Measurements from ENCODE around the gene NDUFV1.
"Not testable (repeated sequence)": the region's sequence is repeated elsewhere in the genome, so short reads cannot be mapped to it uniquely, and the experiment has no call there.

Gene NDUFV1

DNA sequence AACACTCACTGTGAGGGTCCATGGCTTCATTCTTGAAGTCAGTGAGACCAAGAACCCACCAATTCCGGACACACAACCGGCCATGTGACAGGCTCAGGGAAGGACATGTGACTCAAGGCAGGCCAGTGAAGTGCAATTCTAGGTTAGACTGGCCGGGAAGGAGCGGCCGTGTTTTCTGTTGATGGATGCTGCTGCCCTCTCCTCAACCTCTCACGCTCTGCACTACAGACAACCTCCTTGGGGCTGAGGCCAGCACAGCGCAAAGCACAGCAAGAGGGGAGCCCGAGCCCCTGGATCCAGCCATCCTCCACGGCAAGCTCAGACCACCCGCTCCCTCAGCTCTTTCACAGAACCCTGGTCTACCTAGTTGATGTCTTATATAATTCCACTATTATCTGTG is 20.2 kb downstream of the NDUFV1 start:
- H3K4me3 ChIP-seq (ENCODE audit: low read depth, low read length), result no peak overlapping the region

DNA sequence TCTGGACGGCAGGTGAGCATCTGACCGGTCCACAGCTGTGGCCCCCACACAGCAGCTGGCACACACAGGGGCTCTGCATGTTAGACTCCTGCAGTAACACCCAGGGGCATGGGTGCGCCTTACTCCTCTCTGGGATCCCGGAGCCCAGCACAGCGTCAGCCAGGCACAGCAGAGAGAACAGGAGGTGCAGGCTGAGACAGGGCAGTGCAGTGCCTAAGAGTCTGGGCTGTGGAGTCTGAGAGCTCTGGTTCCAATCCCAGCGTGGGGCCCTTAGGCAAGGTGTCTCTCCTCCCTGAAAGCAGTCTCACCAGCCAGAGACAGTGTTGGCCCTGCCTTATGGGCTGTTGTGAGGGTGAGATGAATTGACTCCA is 20.7 kb downstream of the NDUFV1 start:
- no peak overlapping the region for H3K4me3 ChIP-seq (ENCODE audit: low read depth, low read length)

DNA sequence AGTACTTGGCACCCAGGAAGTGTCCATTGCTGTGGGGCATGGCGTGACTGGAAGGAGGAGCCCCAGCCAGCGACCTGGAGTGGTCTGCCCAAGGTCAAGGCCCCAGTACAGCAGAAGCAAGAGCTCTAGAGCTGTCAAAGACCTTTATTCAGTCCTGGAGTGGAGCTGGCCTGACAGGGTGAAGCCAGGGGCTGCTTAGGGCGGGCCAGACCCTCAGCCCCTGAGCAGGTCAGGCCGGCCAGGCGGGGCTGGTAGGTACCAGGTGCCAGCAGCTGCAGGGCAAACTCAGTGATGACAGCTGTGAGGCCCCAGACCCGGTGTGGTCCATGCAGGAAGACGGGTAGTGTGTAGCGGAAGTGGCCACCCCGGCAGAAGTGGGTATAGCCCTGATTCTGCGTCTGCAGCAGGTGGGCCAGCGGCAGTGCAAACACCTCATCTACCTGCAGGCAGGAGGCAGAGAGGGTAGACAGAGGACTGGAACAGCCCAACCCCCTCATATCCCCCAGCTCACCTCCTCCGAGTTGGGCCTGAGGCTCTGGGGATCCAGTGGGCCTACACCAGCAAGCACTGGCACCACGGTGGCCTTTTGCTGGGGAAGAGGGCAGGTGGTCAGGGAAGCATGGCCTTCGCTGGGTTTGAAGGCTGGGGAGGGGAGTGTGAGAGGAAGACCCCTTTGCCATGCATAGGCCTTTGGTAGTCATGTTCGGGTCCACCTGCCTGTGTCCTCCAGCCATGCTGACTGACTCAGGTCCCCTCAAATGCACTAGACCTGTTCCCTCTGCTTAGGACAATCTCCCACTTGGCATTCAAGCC is 21.3 kb downstream of the NDUFV1 start:
- H3K4me3 ChIP-seq (ENCODE audit: low read depth, low read length), result no peak overlapping the region

DNA sequence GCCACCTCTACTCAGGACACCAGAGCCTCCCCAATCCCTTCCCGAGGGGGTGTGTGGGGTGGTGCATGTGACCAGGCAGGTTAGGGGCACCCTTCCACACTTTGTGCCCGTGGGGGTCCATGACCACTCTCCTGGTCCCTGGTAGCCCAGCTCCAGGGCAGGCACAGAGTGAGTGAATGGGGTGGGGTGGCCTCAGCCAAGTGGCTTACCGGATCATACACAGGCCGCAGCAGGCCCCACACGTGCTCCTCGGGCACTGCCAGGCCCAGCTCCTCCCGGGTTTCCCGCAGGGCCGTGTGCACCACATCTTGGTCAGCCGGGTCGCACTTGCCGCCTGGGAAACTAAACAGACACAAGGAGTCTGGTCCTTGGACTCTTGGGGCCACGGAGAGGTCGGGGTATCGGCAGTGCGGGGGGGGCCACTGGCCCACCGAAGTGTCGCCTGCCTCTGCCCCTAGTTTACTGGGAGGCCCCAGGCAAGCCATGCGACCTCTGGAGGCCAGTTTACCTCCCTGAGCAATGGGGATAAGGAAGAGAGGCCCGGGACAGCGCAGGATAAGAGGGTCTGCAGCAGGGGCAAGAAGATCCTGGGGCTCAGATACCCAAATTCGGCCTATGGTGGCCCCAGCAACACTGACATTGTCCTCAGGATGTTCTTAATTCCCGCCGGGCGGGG is 22.1 kb downstream of the NDUFV1 start:
- peak overlapping the region; percentile 45 for H3K4me3 ChIP-seq (ENCODE audit: low read depth, low read length)

DNA sequence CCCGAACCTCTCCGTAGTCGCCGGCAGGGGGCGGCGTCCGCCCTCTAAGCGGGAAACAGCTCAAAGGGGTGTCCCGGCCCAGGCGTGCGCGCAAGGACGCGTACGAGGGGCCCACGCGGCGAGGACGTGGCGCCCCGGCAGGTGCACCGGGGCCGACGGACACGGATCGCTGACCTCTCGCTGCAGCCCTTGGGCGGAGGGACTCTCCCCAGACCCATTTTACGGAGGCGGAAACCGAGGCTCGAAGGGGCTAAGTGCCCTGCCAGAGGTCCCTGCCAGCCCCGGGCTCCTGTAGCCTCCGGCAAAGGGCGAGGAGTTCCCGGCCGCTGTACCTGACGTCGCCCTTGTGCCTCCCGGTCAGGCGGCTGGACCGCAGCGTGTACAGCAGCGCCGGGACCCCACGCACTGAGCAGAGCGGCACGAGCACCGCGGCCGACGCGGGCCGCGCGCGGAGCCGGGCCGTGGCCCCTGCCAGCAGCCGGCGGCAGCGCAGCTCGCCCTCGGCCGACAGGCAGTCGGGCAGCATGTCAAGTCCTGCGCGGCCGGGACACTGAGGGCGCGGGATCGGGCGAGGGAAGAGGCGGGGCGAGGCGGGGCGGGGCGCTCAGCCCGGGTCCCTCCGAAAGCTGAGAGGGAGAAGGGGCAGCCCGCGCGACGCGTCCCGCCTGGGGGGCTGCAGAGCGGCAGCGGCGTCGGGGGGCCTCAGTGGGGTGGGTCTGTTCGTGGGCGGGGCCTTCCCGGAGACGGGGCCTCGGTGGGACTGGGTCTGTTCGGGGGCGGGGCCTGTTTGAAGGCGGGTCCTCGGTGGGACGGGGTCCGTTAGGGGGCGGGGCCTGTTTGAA is 22.9 kb downstream of the NDUFV1 start, which contains the start of gene NUDT8:
TSS of gene NUDT8 (minus strand) at position 552 of the 842 bp plus-strand sequence. CDS start at position 526, 26 bp downstream.
- peak within 1 kb of the TSS; percentile 69 for H3K4me3 ChIP-seq (ENCODE audit: low read depth, low read length)

DNA sequence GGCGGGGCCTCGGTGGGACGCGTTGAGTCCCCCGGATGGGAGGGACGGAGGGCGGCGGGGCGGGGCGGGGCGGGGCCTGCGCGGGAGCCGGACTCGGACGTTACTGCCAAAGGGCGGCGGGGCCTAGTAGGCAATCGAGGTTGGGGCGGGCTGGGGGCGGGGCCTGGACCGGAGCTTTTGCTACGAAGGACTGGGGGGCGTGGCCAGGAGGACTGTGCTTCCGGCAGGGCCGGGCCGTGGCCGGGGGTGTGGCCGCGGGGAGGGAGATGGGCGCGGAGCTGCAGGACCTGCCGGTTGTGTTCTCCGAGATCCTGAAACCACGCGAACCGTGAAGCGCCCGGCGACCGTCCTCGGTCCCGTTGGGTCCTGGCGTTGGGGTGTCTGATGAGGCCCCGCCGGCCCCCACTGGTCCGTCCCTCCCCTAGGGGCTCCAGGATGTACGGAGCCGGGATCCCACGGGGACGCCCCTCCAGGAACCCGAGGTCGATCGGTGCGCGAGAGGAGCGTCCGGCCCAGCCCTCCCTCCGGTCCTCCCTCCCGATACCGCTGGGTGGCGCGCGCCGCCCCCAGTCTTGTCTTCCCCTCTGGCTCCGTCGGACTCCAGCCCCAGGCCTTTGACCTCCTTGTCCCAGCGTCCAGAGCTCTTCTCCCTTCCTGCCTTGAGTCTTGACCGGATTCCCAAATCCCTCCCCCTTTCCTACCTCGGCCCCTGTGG is 23.6 kb downstream of the NDUFV1 start:
- peak overlapping the region; percentile 69 for H3K4me3 ChIP-seq (ENCODE audit: low read depth, low read length)

DNA sequence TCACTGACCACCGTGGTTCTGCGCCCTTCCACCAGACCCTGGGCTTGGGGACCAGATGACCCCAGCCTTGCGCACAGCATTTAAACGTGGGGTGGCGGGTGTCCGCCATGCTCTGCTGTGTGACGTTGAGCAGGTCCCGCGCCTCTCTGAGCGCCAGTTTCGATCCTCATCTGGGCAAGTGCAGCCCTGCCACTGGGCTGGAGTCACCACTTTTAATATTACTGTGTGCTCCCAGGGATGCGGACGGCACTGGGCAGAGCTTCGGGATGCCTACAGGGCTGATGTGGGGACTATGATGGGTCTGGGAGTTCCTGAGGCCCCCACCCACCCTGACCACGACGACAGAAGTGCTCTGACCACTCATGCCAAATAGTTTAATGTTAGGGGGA is 24.2 kb downstream of the NDUFV1 start:
- peak overlapping the region; percentile 69 for H3K4me3 ChIP-seq (ENCODE audit: low read depth, low read length)

DNA sequence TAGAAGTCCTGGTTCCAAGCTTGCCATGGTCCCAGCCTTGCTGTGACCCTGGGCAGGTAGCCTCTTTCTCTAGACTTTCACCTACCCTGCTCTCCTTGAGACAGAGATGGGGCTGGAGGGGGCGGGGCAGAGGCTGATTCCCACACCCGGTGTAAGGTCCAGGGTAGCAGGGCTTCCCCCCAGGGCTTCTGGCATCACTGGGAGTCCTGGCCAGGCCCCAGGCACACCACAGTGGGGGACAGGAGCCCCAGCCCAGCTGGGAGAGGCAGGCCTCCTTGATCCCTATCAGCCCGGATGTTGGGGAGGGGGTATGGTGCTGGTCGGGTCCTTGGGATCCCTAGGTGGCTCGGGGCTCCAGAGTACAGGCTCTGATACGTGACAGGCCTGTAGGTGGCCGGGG is 24.7 kb downstream of the NDUFV1 start:
- no peak overlapping the region for H3K4me3 ChIP-seq (ENCODE audit: low read depth, low read length)

DNA sequence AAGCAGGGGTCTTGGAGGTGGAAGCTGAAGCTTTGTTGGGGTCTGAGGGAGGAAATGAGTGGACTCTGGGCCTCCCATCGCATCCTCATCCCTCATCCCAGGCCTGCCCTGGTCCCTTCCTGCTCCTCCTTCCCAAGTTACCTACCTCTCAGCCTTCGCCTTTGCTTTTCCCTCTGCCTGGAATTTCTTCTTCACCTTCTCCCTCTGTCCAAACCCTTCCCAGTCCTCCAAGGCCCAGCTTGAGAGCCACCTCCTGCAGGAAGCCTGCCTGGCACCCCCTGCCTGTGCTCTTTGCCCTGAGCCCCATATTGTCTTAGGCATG is 25.1 kb downstream of the NDUFV1 start:
- no peak overlapping the region for H3K4me3 ChIP-seq (ENCODE audit: low read depth, low read length)

DNA sequence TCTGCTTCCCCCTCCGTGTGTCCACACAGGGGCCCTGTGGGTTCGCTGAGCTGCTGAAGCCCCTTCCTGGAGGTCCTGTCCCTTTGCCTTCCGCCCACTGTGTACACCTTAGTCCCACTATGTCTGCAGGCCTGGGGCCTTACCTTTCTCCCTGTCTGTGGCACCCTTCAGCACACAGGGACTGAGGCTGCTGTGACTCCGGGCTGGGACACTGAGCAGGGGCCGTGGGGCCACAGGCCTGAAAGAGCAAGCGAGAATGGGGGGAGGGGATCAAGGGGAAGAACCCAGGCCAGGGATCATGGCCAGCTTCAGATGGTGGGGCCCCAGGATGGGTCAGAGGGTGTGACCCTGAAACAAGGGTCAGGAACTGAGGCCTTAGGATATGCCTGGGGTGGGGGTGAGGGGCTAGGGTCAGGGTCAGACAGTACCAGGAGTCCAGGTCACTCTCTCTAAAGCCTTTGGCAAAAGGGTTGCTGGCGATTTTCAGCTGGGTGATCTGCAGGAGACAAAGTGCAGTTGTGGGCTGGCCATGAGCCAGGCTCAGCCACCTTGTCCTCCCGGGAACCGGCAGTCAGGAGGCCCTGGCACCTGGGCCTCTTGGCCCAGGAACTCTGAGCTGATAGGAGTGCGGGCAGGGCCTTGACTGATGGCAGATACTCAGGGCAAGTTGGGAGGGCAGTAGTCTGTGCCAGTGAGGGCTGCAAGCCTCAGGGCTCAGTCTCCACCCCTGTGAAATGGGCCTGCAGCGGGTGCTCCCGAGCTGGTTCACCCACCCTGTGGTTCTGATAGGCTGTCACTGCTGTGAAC is 25.6 kb downstream of the NDUFV1 start:
- H3K4me3 ChIP-seq (ENCODE audit: low read depth, low read length), result no peak overlapping the region

DNA sequence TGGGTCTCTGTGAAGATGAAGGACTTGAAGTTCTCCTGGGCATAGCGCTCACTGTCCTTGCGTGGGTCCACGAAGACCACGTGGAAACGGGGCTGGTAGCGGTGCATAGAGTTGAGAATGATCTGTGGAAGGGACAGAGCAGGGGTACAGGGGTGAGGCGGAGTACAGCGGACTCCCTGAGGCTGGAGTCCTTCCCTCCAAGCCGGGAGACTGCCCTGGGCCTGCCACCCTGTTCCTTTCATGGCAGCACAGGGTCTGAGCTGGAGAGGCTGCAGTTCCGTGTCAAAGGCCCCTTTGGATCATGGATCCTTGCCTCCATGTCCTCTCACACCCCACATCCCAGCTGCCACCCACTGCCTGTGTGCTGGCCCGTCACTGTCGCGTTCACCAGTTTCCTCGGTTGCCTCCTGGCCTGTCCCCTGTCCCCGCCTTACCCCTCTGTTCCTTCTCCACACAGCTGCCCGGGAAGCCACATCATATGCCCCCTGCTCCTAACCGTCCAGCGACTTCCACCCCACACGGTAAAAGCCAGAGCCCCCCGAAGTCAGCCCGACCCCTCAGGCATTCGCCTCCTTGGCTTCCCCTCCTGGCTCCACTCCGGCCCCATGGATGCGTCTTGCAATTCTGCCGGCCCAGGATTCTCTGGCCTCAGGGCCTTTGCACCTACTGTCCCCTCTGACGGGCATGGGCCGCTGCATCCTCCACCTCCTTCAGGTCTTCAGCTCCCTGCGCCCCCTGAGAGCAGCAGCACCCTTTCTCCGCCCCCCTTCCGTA is 26.4 kb downstream of the NDUFV1 start:
- no peak overlapping the region for H3K4me3 ChIP-seq (ENCODE audit: low read depth, low read length)

DNA sequence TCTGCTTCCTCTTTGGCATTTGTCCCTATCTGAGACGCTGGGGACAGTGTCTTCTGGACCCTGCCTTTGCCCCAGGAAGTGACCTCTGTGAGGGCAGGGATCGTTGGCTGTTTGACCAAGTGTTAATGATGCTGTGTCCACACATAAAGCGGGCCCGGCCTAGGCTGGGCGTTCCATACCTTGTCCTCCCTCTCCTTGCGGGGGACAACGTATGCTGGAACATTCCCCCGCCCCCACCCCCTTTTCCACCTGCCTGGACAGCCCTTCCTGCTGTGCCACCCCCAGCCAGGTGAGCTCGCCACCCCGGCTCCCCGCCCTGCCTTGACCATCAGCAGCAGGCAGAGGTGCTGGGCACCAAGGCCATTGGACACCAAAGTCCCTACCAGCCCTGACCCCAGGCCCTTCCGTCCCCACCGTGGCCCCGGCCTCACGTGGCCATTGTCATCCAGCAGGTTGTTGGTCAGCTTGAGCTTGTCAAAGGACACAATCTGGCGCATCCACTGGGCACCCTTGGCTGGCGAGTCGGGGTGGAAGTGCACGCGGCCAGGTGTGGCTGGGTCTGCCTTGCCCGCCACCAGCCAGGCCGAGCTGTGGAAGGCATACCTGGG is 27.1 kb downstream of the NDUFV1 start:
- no peak overlapping the region for H3K4me3 ChIP-seq (ENCODE audit: low read depth, low read length)

DNA sequence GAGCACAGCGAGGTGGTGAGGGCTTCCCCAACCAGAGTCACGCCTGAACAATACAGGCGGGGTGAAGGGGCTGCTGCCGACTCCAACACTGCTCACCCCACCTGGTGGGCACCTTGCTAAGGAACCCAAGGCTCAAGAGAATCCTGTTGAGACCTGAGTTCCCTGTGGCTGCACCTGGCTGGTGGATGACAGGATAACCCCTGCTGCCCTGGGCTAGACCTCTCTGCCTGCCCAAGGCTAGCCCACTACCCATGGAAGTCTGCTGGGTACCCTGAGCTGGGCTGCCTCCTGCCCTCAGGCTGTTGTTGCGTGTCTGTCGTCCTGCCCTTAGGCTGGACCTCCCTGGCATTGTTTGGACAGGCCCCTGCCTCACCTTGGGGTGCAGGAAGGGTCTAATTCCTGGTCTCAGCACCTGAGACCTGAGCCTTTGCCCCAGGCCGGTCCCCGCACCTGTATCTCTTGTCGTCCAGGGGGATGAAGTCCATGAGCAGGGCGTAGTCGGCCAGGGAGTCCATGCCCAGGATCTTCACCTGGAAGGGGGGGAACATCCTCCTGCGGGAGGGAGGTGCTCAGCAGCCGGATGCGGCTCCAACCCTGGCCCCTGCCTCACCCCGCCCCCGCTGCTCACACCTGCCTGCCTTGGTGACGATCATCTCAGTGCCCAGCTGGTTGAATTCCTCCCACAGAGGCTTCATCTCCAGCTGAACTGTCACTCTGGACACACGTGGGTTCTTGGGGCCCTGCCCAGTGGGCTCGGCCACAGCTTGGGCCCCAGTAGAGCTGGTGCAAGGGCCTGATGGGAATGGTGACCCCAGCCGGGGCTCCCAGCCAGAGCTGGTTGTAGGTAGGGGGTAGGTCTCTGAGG is 27.9 kb downstream of the NDUFV1 start:
- no peak overlapping the region for H3K4me3 ChIP-seq (ENCODE audit: low read depth, low read length)

DNA sequence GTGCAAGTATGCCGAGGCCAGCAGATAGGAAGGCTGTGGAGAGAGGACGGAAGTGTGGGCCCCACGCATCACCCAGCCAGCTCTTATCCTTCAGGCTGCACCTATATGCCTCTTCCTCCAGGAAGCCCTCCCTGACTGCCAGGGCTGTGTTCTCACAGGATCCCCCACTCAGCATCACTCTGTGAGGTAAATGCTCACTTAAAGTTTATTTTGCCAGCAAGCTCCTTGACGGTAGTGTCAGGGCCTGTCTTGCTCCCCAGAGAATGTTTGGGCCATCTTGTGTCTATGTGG is 28.4 kb downstream of the NDUFV1 start:
- no peak overlapping the region for H3K4me3 ChIP-seq (ENCODE audit: low read depth, low read length)

DNA sequence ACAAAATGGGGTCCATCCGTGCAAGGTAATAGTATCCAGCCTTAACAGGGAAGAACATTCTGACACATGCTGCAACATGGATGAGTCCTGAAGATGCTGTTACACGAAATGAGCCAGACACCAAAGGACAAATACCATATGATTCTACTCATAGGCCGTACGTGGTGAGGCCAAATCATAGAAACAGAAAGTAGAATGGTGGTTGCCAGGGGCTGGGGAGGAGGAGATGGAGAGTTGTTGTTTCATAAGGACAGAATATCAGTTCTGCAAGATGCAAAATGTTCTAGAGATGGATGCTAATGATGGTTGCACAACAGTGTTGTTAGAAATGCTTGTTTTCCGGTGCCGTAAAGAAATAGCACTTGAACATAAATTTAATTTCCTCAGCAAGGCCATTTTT is 30.2 kb downstream of the NDUFV1 start:
- no peak overlapping the region for H3K4me3 ChIP-seq (ENCODE audit: low read depth, low read length)

DNA sequence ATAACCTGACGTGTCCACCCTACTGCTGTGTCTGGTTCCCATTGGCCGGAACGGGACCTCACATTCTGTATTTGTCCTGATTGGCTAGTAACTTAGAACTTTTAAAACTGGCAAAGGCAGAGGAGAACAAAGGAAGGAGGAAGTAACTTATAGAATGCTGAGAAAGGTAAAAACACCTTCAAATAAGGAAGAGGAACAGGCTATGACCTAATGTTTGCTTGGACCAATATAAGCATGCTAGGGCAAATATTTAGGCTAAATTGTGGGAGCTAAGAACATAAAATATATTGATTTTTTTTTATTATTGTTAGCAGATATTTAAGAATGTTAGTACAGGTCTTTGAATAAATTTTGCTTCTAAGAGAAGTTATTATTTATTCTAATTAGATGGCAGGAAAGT is 30.7 kb downstream of the NDUFV1 start:
- not testable (repeated sequence) for H3K4me3 ChIP-seq (ENCODE audit: low read depth, low read length)

DNA sequence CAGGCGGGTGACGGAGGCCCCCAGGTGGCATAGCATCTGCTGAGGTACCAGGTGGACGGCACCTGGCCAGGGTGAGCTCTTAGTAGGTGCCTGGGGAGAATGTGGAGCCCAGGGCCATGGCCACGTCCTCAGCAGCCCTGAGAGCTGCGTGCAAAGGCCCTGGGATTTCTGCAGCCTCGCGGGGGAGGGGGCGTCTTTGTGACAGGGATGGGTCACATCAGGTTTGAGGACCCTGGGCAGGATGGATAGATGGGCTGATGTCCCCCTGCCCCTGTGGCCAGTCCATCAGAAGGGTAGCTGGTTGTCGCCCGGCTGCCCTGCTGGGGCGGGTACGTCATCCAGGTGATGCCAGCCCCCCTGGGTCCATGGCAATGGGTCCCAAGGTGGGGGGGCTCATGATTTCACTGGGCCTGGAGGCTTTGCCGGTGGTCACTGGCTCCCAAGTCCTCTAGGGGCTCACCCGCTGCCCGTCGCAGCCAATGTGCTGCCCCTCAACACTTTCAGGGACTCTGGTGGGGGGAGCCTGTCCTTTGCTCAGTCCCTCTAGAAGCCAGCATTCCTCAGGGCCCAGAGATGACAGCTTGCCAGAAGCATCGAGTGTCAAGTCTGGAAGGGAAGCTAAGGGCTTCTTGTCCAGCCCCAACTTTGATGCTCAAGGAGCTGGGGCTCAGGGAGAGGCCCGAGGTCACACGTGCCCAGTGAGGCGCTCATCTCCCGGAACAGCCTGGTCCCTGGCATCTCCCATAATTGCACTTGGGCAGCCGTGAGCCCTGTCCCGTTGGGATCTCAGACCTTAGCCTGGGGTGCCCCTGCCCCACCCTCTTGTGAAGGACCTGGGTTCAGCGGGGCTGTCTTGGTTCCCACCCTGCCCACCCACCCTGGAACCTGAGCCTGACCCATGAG is 32.0 kb downstream of the NDUFV1 start:
- H3K4me3 ChIP-seq (ENCODE audit: low read depth, low read length), result no peak overlapping the region

Measured in iPS-11a (cell line).